Activated naive CD4-positive, alpha-beta T cell treated with anti-CD3 and anti-CD28 coated beads, Interleukin-2, amount 50 U/mL, for 16 hours (primary cell): ENCODE data around the gene TTC39A.
"Not testable (repeated sequence)": the region's sequence is repeated elsewhere in the genome, so short reads cannot be mapped to it uniquely, and the experiment has no call there.

ENCODE experiments used
- DNase-seq: peaks from one replicate; pipeline ENCODE4 v3.0.0-alpha.2; 2020

TTC39A gene

DNA sequence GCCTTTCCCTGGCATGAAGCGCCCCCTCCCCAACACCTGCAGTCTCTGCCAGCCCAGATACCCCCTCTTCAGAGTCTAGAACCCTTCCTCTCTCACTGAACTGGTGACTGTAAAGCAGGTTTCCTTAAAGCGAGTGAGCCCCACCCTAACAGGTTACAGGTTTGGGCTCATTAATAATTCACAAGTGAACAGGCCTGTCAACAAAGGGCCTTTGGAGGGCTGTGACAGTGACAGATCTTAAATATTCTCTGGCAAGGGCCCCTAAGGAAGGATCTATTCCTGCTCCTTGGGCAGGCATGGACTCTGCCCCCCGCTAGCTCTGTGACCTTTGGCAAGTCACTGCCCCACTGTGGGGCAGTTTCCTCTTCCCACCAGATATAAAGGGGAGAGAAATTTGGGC, 5.6 kb upstream of the TTC39A start:
- DNase-seq: no peak

DNA sequence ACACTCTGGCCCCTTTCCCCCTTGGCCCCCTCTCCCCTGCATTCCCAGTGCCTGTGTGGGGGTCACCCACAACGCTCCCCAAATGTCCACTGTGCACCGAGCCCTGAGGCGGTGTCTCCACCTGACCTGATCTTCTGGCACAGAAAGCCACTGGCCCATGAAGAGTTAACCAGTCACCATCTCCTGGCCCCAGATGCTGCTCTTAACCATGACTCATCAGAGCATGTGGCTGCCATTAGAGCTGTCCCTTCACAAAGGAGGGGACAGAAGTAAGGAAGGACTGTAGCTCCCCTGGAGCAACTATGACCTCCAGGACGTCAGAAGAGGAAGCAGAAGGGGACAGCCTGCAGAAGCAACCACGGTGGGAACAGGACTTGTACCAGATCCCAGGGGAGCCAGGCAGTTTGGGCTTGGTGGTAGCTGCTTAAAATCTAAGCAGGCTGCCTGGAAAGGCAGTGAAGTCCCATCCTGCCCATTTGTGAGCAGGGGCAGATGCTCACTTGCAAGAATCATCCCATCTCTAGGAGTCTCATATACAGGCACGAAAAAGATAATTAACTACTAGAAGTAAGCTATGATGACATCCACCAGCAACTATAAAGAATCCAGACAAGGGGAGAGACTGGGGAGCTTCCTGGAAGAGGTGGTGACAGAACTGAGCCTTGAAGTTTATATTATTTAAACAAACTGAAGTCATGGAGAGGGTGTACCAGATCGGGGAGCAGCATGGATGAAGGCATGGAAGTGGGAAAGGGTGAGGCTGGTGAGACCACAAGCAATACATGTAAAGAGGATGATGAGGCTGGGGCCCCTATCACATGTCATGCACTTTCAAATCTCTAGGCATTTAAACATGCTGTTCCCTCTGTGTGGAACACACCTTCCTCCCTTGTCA, 1.1 kb upstream of the TTC39A start:
- no peak for DNase-seq

DNA sequence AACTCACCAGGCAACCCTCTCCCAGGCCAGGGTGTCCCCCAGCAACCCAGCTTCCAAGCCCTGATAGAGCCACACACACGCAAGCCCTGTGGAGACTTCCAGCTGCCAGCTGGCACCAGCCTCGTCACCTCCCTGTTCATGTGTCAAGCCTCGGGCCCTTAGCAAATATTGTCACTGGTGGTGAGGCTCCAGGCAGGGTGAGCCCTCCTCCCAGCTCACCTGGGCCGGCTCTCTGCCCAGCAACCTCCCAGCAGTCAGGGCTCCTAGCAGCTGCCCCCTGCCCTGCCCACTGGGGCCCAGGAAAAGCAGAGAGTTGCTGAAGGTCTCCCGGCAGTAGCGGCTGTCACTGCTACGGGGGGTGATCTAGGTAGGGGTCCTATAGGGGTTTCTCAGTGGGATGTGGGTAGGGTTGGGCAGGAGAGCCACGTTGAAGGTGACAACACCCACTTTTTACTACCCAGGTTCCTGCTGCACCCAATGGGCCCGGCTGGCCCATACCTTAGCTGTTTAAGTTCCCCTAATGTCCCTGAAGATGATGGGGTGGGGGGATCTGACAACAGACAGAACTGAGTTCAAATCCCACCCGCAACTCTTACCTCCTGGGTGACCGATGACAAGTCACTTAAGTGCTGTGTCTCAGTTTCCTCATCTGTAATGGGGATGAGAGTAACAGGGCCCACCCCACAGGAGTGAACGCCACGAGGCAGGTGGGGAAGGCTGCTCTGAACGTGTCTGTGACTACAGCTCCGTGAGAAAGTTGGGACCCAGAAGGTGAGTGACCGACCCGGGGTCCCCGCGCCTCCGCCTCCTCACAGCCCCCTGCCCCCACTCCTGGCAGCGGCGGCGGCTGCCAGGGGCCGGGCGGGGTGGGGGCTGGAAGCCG, 678 bp downstream of the TTC39A start:
- DNase-seq: no peak

DNA sequence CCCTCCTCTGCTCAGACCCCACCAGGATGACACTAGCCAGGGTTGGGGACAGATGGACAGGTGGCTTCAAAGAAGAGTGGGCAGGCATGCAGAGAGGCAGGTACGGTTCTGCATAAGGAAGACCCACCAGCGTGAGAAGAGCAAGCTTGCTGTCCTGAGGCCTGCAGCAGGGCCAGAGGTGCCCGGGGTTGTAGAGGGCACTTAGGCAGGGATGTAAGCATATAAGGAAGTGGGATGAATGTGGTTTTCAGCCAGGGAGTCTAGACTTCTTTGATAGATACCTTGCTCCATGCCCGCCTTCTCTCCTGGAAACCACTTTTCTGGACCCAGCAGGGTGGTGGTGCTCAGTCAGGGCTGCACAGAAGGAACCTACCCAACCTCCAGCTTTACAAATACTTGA, 1.4 kb downstream of the TTC39A start:
- DNase-seq: no peak

DNA sequence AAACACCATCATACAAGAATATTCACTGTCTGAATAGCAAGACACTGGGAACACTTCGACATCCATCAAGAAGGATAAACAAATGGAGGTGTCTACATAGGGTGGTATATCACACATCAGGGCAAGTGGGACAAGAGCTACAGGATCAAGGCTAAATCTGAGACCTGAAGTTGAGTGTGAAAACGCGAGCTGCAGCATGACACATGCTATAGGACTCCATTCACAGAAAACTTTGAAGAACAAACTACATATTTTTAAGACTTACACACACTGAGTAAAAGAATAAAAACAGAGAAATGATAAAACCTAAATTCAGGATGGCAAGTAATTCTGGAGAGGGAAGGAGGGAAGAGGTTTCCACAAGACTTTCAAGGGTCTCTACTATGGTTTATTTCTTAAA, 2.1 kb downstream of the TTC39A start:
- no peak for DNase-seq

DNA sequence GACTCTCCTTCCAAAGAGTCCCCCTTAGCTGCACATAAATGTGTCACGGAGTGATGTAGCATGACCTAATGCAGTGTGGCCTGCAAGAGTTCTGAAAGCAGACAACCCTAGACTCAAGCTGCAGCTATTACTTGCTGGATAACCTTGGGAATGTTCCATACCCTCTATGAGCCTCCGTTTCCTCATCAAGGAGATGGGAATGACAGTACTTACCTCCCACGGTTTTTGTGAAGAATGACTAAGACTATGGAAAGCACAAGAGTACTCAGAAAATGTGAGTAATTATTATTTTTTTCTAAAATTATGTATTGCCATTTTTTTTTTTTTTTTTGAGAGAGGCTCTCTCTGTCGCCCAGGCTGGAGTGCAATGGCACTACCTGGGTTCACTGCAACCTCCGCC, 3.0 kb downstream of the TTC39A start:
- no peak for DNase-seq

DNA sequence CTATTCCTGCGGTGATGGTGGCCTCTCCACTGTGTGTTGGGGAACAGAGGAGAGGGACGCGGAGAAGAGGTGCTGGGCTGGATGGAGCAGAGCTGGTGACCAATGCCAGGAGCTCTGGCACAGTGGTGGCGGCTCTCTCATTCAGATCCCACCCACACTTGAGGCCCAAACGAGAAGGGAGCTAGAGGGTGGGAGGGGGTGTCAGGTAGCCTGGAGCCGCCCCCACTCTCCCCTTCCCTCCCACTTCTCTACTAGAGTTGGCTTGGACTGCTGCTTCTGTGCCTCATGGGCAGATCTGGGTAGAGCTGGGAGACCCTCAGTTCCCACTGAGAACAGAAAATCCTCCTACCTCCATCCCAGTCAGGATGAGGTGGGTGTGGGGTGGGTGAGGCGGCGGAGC, 3.5 kb downstream of the TTC39A start:
- DNase-seq: no peak

DNA sequence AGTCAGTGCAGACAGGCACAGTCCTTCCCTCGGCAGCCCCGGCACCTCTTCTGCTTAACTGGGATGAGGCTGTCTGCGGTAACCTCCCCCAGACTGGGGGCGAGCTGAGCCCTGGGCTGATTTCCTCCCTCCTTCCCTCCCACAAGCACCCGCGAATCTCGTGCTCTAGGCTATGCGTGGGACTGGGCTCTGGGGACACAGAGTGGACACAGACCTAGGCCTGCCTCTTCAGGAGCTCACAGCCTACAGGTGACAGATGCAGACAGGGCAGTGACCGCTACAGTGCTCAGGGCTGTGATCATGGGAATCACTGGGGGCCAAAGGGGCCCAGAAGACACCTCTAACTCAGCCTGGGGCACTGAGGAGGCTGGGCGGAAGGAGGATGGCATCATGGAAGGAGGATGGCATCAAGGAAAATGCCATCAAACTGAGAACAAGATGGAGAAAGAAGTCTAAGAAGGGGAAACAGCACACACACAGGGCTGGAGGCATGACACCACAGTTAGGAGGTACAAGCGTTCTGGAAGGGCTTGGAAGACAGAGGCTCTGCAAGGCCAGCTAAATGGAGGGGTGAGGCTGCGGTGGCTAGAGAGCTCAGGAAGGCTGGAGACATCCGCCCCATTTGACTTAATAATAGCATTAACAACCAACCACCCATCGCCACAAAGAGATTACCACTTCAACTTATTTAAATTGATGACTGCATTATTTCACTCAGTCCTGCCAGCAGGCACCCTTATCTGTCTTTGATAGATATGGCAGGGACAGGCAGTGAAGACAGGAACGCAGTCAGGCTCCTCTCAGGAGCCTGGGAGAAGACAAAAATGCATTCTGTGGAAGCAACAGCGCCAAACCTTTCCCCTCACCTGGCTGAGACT, 4.2 kb downstream of the TTC39A start:
- no peak for DNase-seq

DNA sequence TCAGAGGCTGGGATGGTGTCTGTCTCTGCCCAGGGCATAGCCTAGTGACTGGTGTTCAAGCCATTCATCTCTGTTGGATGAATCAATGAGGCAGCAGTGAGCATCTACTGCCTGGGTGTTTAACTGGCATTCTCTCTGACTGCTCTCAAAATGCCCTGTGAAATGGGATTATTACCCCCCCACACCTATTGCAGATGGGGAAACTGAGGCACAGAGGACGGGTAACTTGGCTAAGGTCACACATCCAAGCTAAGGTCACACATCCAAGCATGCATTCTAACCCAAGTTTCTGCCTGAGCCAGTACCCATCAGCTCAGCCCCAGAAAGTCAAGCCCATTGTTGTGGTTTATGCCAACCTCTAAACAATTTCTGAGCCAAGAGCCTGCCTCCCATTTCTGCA, 5.0 kb downstream of the TTC39A start:
- no peak for DNase-seq

DNA sequence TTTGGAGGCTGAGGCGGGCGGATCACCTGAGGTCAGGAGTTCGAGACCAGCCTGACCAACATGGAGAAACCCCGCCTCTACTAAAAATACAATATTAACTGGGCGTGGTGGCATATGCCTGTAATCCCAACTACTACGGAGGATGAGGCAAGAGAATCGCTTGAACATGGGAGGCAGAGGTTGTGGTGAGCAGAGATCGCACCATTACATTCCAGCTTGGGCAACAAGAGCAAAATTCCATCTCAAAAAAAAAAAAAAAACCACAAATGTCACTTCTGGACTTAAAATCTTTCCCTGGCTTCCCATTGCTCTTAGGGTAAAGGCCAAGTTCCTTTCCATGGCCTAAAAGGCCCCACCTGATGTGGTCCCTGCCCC, 5.4 kb downstream of the TTC39A start:
- not testable (repeated sequence) for DNase-seq

DNA sequence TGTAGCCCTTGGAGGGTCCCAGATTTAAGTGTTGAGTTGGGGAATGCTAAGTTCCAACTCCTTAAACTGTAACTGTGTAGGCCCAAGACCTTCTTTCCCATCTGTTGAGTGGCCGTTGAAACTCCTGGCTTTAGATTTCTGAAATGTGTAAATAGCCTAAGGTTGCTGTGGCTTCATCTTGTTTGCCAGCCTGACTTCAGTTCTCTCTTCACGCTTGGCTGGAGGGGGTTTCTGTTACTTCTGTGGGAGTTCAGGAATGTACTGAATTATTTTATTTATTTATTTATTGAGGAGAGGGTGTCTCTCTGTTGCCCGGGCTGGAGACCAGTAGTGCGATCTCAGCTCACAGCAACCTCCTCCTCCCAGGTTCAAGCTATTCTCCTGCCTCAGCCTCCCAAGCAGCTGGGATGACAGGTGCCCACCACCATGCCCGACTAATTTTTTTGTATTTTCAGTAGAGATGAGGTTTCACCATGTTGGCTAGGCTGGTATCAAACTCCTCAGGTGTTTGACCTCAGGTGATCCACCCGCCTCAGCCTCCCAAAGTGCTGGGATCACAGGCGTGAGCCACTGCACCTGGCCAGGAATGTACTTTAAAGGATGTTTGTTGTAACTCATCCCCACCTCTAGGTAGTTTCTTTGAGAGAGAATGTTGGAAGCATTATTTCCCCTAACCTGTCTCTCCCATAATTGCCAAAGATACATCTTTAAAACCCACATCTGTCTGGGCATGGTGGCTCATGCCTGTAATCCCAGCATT, 5.9 kb downstream of the TTC39A start:
- no peak for DNase-seq

DNA sequence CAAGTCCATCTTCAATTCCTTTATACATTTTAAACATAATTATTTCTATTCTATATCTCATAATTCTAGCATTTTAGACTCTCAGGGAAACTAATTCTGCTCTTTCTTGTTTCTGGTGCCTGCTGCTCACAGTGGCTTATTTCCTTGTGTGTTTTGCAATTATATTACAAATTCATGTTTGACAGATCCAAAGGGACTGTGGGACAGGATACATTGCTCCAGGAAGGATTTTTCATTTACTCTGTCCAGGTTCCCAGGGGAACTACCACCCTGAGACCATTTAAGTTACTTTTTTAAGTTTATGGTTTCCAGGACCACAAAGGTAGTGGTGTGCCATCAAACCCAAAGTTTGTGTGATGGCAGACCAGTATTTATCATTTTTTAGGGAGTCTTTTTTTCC, 6.6 kb downstream of the TTC39A start:
- no peak for DNase-seq

DNA sequence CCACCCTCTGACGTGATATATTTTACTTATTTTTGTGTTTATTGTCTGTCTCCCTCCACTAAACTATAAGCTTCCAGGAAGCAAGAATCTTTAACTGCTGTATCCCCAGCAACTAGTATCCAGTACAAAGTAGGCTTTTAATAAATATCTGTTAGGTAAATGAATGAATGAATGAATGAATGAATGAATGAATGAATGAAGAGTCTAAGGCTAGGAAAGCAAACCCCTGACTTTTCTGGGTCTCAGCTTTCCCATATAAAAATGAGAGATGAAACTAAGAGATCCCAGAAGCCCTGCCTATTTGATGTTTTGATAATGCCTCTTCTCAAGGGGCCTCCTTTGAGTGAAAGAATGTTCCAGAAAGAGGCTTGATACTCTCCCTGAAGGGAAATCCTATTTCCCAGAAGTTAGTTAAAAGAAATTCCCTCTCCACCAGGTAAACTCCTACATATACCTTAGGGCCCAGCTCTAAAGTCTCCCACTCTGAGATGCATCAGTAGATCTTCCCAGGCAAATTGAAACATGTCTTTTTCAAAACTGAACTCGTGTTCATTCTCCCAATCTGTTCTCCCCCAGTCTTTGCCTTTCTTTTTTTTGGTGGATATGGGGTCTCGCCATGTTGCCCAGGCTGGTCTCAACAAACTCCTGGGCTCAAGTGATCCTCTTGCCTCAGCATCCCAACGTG, 7.8 kb downstream of the TTC39A start:
- no peak for DNase-seq

DNA sequence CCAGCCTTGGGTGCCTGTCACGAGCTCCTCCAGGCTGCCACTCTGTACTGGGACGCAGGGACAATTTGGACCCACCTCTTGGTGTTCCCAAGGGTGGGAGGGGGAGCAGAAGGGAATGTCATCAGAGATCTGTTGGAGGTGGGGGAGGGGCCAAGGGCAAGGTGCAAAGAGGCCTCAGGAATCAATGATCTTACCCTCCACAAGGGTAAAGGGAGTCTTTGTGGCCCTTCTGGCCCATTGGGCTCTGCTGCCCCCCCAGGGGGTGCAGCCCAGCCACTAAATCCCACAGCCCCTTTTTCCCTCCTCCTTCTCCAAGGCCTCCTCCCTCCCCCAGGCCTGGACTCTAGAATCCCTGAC, 8.5 kb downstream of the TTC39A start:
- DNase-seq: no peak

DNA sequence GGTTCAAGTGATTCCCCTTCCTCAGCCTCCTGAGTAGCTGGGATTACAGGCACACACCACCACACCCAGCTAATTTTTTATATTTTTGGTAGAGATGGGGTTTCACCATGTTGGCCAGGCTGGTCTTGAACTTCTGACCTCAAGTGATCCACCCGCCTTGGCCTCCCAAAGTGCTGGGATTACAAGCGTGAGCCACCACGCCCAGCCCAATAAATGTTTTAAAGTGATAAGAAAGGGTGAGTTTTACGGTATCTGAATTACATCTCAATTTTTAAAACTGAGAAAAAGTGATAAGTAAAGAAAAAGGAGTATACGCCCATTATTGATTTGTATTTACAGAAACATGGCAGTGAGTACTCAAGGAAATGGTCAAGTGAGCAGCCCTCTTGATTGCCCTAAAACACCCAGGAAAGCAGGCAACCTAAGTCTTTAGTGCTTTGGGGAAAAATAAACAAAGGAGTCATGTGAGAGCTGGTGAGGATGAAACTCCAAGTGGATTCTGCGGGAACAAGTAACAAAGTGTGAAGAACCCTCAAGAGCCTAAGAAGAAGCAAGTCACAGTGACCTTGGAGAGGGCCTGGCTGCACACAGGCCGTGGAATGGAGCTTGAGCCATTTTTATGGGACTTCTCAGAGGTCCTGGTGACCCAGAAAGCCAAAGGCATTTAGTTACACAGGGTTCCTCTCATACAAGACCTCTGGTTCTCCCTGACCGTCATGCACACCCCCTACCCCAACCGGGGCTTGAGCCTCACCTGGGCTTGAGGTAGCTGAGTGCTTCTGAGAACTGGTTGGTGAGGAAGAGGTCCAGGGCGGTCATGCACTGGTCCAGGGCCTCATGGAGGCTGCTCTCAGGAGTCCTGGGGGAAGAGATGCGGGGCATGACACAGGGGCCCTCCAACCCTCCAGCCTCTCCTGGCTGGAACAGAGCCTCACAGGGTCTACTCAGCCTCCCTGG, 9.1 kb downstream of the TTC39A start:
- no peak for DNase-seq

DNA sequence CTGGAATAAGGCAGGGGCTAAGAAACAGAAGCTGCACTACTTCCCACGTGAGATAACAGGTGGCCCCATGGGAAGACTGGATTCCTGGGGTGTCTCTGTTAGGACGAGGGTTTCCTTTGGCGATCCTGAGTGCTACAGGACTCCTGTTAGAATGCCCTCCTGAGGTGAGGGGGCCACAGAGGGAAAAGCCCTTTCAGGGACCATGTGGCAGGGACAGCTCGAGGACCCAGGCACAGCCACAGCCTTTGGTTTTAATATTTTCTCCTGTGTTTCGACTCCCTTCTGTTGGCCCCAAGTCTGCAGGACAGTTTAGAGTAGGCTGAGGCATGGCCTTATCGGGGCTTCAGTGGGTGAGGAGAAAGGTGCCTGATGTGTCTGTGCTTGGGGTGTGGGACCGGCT, 12.6 kb downstream of the TTC39A start:
- no peak for DNase-seq

DNA sequence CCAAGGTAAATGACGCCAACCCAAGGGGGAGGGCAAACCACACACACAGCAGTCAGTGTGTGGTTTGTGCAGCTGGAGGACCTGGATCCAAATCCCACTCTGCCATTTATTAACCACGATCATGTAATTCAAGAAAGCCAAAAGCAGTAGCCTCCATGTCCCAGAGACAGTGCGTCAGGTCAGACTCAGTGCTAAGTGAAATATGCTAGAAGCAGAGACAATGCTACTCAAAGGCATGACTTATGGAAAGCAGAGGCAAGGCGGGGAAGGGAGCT, 13.6 kb downstream of the TTC39A start:
- DNase-seq: no peak

DNA sequence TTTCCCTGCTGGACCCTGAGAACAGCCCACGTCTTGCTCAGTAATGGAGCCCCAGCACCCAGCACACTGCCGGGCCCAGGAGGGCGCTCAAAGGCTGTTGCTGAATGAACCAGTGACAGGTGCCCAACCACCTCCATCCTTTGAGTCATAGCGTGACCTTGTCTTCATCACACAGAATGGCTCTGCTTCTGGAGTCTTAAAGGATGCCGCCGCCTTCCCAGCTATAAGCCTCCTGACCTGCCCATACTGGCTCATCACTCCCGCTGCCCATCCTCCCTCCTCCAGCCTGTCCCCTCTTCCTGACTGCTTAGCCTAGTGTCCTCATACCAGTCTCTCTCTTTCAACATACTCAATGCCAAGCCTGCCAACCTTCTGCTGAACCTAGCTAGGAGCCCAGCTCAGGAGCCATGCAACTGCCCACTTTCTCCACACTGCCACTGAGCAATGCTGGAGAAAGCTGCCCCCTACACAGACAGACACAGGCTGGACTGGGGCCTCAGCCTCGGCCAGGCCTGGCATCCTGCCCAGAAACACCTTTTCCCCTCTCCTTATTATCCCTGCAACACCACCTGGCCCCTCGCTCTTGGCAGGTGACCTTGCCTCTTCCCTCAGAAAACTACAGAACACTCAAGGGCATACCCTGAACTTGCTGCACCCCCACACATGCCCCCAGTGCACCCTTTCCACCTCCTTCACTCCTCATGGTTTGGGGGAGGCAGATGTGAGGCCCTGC, 14.1 kb downstream of the TTC39A start:
- no peak for DNase-seq

DNA sequence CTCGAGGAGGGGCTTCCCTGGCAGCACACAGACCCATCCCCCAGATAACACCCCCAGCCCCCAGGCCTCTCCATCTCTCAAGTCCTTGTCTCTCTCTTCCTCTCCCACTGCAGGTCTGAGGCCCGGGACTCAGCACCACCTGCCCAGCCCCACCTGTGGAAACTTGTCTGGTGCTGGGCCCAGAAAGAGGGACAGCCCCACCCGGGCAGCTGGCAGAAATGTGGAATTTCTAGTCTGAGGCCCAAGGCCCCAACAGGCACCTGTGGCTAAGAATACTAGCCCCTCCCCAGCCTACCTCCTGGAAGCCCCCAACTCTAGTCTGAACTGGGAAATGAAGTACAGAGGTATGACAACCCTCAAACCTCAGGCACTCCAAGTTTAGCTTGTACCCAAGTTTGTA, 15.4 kb downstream of the TTC39A start:
- no peak for DNase-seq
